ENCODE results near the gene SHOX.
"Not testable (repeated sequence)": the region's sequence is repeated elsewhere in the genome, so short reads cannot be mapped to it uniquely, and the experiment has no call there.

- not testable (repeated sequence) for TF ChIP-seq POLR2AphosphoS5, CTCF, POLR2A, EP300 (IDR thresholded peaks at IDR 0.05)
These were observed 12.3 kb upstream of the SHOX start for GRCh38 chrX:618304-618703.

Measured in upper lobe of left lung (tissue), 4 donors.